Peyer's patch (tissue), 4 donors: ENCODE results near the gene SCFD1.

Experiments used
- CTCF ChIP-seq, 6 experiments: fragments of 450-650 bp in 4 of 6; fragments of 200-600 bp in 2 of 6; sonication (generic) in 1 of 6; IDR thresholded peaks; one replicate each; pipeline ENCODE4 v1.5.1; 2017 to 2019; ENCODE audit warnings: antibody characterized with exemption in 6 of 6, mild to moderate bottlenecking in 3 of 6, moderate library complexity in 1 of 6
- POLR2A ChIP-seq, 2 donors: fragments of 450-650 bp; IDR thresholded peaks; one replicate each; pipeline ENCODE4 v1.5.1; 2017; ENCODE audit warnings: antibody characterized with exemption in 2 of 2, mild to moderate bottlenecking in 2 of 2, moderate library complexity in 2 of 2

GRCh38 chr14:30621940-30622830 is at the start of gene SCFD1:
- no peak for TF ChIP-seq CTCF (IDR thresholded peaks at IDR 0.05)
- TF ChIP-seq POLR2A (IDR thresholded peaks at IDR 0.05): peak; percentile 96 to 98
